Hematopoietic multipotent progenitor cell treated with erythropoietin and hydrocortisone succinate and interleukin-3 and kit ligand, for 8 days (in vitro differentiated cells): ENCODE data around the gene SYT1.

Experiments
- DNase-seq: peaks from one replicate; pipeline ENCODE4 v3.0.0-alpha.2; 2015

Gene SYT1

GRCh38 chr12:79301181-79301580, 436.6 kb downstream of the SYT1 start:
- no peak for DNase-seq

GRCh38 chr12:79302162-79302814, 437.7 kb downstream of the SYT1 start:
- no peak for DNase-seq

GRCh38 chr12:79307340-79307739, 442.8 kb downstream of the SYT1 start:
- no peak for DNase-seq

- DNase-seq: no peak
Measured at GRCh38 chr12:79309039-79309438, 444.5 kb downstream of the SYT1 start.

- no peak for DNase-seq
Measured at GRCh38 chr12:79317179-79317847, 452.7 kb downstream of the SYT1 start.

GRCh38 chr12:79322905-79323304, 458.3 kb downstream of the SYT1 start:
- no peak for DNase-seq

- DNase-seq: no peak
Measured at GRCh38 chr12:79324571-79324970, 460.0 kb downstream of the SYT1 start.

GRCh38 chr12:79326222-79326621, 461.6 kb downstream of the SYT1 start:
- DNase-seq: no peak

- no peak for DNase-seq
Measured at GRCh38 chr12:79326663-79327062, 462.1 kb downstream of the SYT1 start.

- no peak for DNase-seq
Measured at GRCh38 chr12:79327465-79327864, 462.9 kb downstream of the SYT1 start.

- no peak for DNase-seq
Measured at GRCh38 chr12:79329933-79330332, 465.4 kb downstream of the SYT1 start.

- DNase-seq: no peak
Measured at GRCh38 chr12:79331870-79332269, 467.3 kb downstream of the SYT1 start.

- DNase-seq: no peak
Measured at GRCh38 chr12:79333144-79333543, 468.6 kb downstream of the SYT1 start.

GRCh38 chr12:79337662-79338290, 473.2 kb downstream of the SYT1 start:
- DNase-seq: no peak

GRCh38 chr12:79344855-79345847, 480.6 kb downstream of the SYT1 start:
- DNase-seq: peak; percentile 40

GRCh38 chr12:79347866-79348265, 483.3 kb downstream of the SYT1 start:
- no peak for DNase-seq

- DNase-seq: no peak
Measured at GRCh38 chr12:79351251-79351650, 486.7 kb downstream of the SYT1 start.

GRCh38 chr12:79356216-79356615, 491.6 kb downstream of the SYT1 start:
- no peak for DNase-seq

- DNase-seq: no peak
Measured at GRCh38 chr12:79357048-79357447, 492.5 kb downstream of the SYT1 start.

GRCh38 chr12:79358716-79359300, 494.2 kb downstream of the SYT1 start:
- no peak for DNase-seq

GRCh38 chr12:79360286-79360685, 495.7 kb downstream of the SYT1 start:
- DNase-seq: no peak

- no peak for DNase-seq
Measured at GRCh38 chr12:79360936-79361335, 496.4 kb downstream of the SYT1 start.

- no peak for DNase-seq
Measured at GRCh38 chr12:79364197-79364596, 499.6 kb downstream of the SYT1 start.
